Endodermal cell (in vitro differentiated cells): ENCODE data around the gene NOM1. TPM values are rescaled to one million over a fixed set of nuclear protein-coding genes. Genes with fewer than 3 reads are reported as not detected.
A peak's percentile ranks its signal among the peaks of the same experiment; 100 is the strongest.
"Not testable (repeated sequence)": the region's sequence is repeated elsewhere in the genome, so short reads cannot be mapped to it uniquely, and the experiment has no call there.

Experiments
- DNase-seq: peaks from one replicate; pipeline ENCODE4 v3.0.0-alpha.2; 2017
- H3K27ac ChIP-seq: 2 replicates; pipeline ENCODE4 v1.5.1; 2013; ENCODE audit warnings: mild to moderate bottlenecking, low read depth, low read length, moderate library complexity
- H3K27me3 ChIP-seq: 2 replicates; pipeline ENCODE4 v1.6.1; 2013; ENCODE audit warnings: mild to moderate bottlenecking, low read length, moderate library complexity; ENCODE audit not compliant: insufficient read depth, control insufficient read depth, poor library complexity, severe bottlenecking
- H3K36me3 ChIP-seq: 2 replicates; pipeline ENCODE4 v1.7.0; 2013; ENCODE audit warnings: mild to moderate bottlenecking, low read length, moderate library complexity; ENCODE audit not compliant: control insufficient read depth, insufficient read depth
- H3K4me1 ChIP-seq: one replicate; pipeline ENCODE4 v1.7.0; 2013; ENCODE audit warnings: low read length; ENCODE audit not compliant: control insufficient read depth, insufficient read depth
- H3K4me3 ChIP-seq: 2 replicates; pipeline ENCODE4 v1.5.1; 2013; ENCODE audit warnings: mild to moderate bottlenecking, low read length, moderate library complexity
- H3K9ac ChIP-seq: 2 replicates; pipeline ENCODE4 v1.6.1; 2013; ENCODE audit warnings: mild to moderate bottlenecking, low read length, moderate library complexity; ENCODE audit not compliant: poor library complexity, severe bottlenecking; ENCODE audit errors: extremely low read depth
- H3K9me3 ChIP-seq: 2 replicates; pipeline ENCODE4 v1.6.1; 2013; ENCODE audit warnings: mild to moderate bottlenecking, low read length, moderate library complexity; ENCODE audit not compliant: control insufficient read depth
- H3K27ac Mint-ChIP-seq: 2 replicates; pipeline ENCODE4 v1.8.0; 2020; ENCODE audit warnings: mixed read lengths
- H3K27me3 Mint-ChIP-seq: 2 replicates; pipeline ENCODE4 v1.8.0; 2021; ENCODE audit warnings: mild to moderate bottlenecking, mixed read lengths; ENCODE audit not compliant: insufficient read depth
- H3K36me3 Mint-ChIP-seq: 2 replicates; pipeline ENCODE4 v1.8.0; 2020; ENCODE audit warnings: low read depth, mixed read lengths
- H3K4me1 Mint-ChIP-seq: 2 replicates; pipeline ENCODE4 v1.8.0; 2020; ENCODE audit warnings: mixed read lengths
- H3K4me3 Mint-ChIP-seq: 2 replicates; pipeline ENCODE4 v1.8.0; 2020; ENCODE audit warnings: mild to moderate bottlenecking, moderate library complexity, mixed read lengths
- H3K9me3 Mint-ChIP-seq: 2 replicates; pipeline ENCODE4 v1.8.0; 2020; ENCODE audit warnings: mild to moderate bottlenecking, mixed read lengths
- WGBS, 2 experiments: methylation state at CpG; one replicate each; pipeline versions ENCODE4 v1.1.5 to v1.1.7; 2013; ENCODE audit warnings: missing lambda C conversion rate in 2 of 2, mixed read lengths in 1 of 2; ENCODE audit not compliant: insufficient coverage in 1 of 2, insufficient read length in 1 of 2; 5-methylcytosine and 5-hydroxymethylcytosine counted together
- long read RNA-seq, 4 experiments: library from polyadenylated mRNA in 2 of 4; library from RNA in 1 of 4; library from capped mRNA in 1 of 4; stranded (forward) in 3 of 4; unstranded in 1 of 4; transcript quantifications; one replicate each; pipeline ENCODE4 v2.0.0, GENCODE V29; 2020 to 2021; ENCODE audit warnings: inconsistent platforms in 1 of 4
- polyA plus RNA-seq, 2 experiments: library from polyadenylated mRNA; stranded (reverse); fragments of 50-300 nt; gene quantifications; one replicate each; pipeline ENCODE4 v1.2.3, GENCODE V29; 2013
- total RNA-seq, 2 donors: library from RNA; stranded (reverse); fragmentation: NEBNext Ultra II Directional in 1 of 2; extraction: Animal tissue kit (Norgen Biotek cat#: 25700) in 1 of 2; gene quantifications; 2 replicates in 1 of 2; 3 replicates in 1 of 2; pipeline ENCODE4 v1.2.1, GENCODE V29; 2021
- TF ChIP-seq, protein P1 (sequence below): fragments of 200-600 bp; sonication (generic); conservative IDR thresholded peaks from 2 replicates; pipeline ENCODE4 v1.5.0; 2021; ENCODE audit warnings: antibody characterized with exemption, mild to moderate bottlenecking

Gene NOM1, protein sequence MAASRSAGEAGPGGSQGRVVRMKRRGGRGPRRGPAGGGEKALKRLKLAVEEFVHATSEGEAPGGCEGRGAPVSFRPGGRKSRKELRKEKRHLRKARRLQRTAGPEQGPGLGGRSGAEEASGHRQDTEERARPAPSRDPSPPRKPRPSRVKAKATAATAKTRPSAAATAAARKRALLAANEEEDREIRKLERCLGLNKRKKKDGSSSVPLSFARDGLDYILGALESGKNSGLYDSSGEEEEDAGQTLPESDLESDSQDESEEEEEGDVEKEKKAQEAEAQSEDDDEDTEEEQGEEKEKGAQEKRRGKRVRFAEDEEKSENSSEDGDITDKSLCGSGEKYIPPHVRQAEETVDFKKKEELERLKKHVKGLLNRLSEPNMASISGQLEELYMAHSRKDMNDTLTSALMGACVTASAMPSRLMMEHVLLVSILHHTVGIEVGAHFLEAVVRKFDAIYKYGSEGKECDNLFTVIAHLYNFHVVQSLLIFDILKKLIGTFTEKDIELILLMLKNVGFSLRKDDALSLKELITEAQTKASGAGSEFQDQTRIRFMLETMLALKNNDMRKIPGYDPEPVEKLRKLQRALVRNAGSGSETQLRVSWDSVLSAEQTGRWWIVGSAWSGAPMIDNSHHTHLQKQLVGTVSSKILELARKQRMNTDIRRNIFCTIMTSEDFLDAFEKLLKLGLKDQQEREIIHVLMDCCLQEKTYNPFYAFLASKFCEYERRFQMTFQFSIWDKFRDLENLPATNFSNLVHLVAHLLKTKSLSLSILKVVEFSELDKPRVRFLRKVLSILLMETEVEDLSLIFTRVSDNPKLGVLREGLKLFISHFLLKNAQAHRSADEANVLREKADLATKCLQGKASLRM
- 10 to 100 TPM; 22.8 to 27.0 TPM for total RNA-seq
- 16.6 TPM for polyA plus RNA-seq (2013, experiment 1 of 2)
- polyA plus RNA-seq (2013, experiment 2 of 2): 16.3 TPM
- long read RNA-seq, experiment 1, full-length matches to known transcripts: 2 of 8 reads
- long read RNA-seq, experiment 1, partial matches to known transcripts: 3 of 8 reads
- long read RNA-seq, experiment 1, other reads (novel, unspliced or antisense): 3 of 8 reads
- long read RNA-seq, experiment 2, full-length matches to known transcripts: 6 of 15 reads
- long read RNA-seq, experiment 2, partial matches to known transcripts: 3 of 15 reads
- long read RNA-seq, experiment 2, other reads (novel, unspliced or antisense): 6 of 15 reads
- long read RNA-seq, experiment 3, full-length matches to known transcripts: 29 of 47 reads
- long read RNA-seq, experiment 3, partial matches to known transcripts: 8 of 47 reads
- long read RNA-seq, experiment 3, other reads (novel, unspliced or antisense): 10 of 47 reads
- long read RNA-seq, experiment 4, full-length matches to known transcripts: 1 of 2 reads
- long read RNA-seq, experiment 4, partial matches to known transcripts: 1 of 2 reads
- long read RNA-seq, experiment 4, other reads (novel, unspliced or antisense): 0 of 2 reads

DNA sequence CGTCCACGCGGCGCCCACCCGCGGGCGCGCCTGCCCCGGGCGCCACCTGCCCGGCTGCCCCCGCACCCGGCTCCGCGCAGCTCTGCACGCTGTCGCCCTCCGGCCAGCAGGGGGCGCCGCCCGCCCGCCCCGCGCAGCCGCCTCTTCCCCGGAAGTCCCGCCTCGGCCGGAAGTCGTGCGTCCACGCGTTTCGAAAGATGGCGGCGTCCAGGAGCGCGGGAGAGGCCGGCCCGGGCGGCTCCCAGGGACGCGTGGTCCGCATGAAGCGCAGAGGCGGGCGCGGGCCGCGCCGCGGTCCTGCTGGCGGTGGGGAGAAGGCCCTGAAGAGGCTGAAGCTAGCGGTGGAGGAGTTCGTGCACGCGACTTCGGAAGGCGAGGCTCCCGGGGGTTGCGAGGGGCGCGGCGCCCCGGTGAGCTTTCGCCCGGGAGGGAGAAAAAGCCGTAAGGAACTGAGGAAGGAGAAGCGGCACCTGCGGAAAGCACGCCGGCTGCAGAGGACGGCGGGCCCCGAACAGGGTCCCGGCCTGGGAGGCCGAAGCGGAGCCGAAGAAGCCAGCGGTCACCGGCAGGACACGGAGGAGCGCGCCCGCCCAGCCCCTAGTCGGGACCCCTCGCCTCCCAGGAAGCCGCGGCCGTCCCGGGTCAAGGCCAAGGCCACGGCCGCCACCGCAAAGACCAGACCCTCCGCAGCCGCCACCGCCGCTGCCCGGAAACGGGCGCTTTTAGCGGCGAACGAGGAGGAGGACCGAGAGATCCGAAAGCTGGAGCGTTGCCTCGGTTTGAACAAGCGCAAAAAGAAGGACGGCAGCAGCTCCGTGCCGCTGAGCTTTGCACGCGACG, at the start of gene NOM1:
Gene NOM1, plus strand, starts transcription at position 172 of the 840 bp plus-strand sequence. Its CDS starts 26 bp downstream, at position 198.
- H3K4me3 ChIP-seq: peak within 1 kb of the TSS; percentile 82
- Mint-ChIP-seq H3K4me1 (peaks cover 18% of the 10 kb centered on the region), H3K36me3 (peaks cover 28% of the 10 kb centered on the region), H3K9me3 (peaks cover 3% of the 10 kb centered on the region), H3K4me3 (peak within 1 kb of the TSS; percentile 81), H3K27me3 (peaks cover 18% of the 10 kb centered on the region), H3K27ac (peak within 1 kb of the TSS; percentile 80)
- H3K27me3 ChIP-seq: no peaks in the 10 kb centered on the region
- no peaks in the 10 kb centered on the region for H3K4me1 ChIP-seq
- H3K9ac ChIP-seq: peak within 1 kb of the TSS; percentile 62
- peak; percentile 95 for DNase-seq
- peaks cover 27% of the 10 kb centered on the region for H3K36me3 ChIP-seq
- H3K9me3 ChIP-seq: no peaks in the 10 kb centered on the region
- H3K27ac ChIP-seq: no peak within 1 kb of the TSS
- TF ChIP-seq, protein P1, sequence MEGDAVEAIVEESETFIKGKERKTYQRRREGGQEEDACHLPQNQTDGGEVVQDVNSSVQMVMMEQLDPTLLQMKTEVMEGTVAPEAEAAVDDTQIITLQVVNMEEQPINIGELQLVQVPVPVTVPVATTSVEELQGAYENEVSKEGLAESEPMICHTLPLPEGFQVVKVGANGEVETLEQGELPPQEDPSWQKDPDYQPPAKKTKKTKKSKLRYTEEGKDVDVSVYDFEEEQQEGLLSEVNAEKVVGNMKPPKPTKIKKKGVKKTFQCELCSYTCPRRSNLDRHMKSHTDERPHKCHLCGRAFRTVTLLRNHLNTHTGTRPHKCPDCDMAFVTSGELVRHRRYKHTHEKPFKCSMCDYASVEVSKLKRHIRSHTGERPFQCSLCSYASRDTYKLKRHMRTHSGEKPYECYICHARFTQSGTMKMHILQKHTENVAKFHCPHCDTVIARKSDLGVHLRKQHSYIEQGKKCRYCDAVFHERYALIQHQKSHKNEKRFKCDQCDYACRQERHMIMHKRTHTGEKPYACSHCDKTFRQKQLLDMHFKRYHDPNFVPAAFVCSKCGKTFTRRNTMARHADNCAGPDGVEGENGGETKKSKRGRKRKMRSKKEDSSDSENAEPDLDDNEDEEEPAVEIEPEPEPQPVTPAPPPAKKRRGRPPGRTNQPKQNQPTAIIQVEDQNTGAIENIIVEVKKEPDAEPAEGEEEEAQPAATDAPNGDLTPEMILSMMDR: peak; percentile 84
- WGBS, 2 experiments: 0% methylated on average over 46 to 115 of the region's 115 CpGs

DNA sequence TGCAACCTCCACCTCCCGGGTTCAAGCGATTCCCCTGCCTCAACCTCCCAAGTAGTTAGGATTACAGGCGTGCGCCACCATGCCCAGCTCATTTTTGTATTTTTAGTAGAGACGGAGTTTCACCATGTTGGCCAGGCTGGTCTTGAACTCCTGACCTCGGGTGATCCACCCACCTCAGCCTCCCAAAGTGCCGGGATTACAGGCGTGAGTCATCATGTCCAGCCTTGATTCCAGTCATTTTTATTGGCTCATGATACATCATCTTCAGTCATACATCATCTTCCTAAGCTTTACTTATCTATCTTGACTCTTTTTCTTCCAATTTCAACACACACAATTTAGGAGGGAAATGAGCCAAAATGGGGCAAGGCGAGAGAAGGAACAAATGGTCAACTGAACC, 49.4 kb upstream of the NOM1 start:
- not testable (repeated sequence) for H3K36me3 ChIP-seq, H3K9me3 ChIP-seq, H3K27ac Mint-ChIP-seq, H3K36me3 Mint-ChIP-seq, H3K27me3 ChIP-seq, H3K9me3 Mint-ChIP-seq, H3K27ac ChIP-seq, H3K4me3 Mint-ChIP-seq, H3K4me1 ChIP-seq, H3K4me1 Mint-ChIP-seq, DNase-seq, H3K9ac ChIP-seq, H3K4me3 ChIP-seq
- peaks cover 12% of the 10 kb centered on the region for H3K27me3 Mint-ChIP-seq
- WGBS, 2 experiments: 83 to 89% methylated on average over 9 of the region's 9 CpGs

DNA sequence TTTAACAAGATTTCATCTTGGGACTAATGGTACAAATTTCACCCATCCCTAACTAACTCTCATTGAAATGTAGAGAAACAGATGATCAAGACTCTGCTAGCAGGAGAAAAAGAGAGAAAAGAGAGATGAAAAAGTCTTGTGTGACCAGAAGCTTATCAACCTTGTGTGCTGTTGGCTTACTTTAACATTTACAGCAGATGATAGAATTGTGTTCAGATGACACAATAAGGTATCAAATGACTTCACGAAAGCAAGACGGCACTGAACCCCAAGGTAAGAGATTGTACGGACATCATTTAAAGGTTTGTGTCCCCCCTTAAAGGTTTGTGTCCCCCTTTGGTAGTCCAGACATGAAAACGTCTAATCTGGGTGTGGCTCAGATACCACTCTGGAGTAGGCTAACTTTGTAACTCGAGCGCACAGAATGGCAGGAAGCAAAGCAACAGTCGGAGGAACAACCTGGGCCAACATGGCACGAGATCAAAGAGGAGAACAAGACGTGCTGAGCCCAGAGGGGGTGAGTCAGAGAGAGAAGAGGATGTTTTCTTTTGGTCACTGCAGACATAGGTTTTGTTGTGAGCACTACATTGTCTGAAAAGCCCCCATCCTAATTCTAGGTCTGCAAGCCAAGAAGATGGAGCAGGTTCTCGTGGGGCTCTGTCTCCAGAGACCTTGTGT, 46.1 kb upstream of the NOM1 start:
- WGBS, 2 experiments: 82 to 84% methylated on average over 9 to 10 of the region's 10 CpGs

More for the DNA sequence above, 46.1 kb upstream of the NOM1 start:
- Histone ChIP-seq H3K36me3 (no peaks in the 10 kb centered on the region), H3K9ac (no peak overlapping the region), H3K9me3 (no peaks in the 10 kb centered on the region), H3K4me1 (no peaks in the 10 kb centered on the region), H3K27me3 (no peaks in the 10 kb centered on the region), H3K4me3 (no peak overlapping the region), H3K27ac (no peak overlapping the region)
- no peak overlapping the region for H3K4me3 Mint-ChIP-seq
- H3K27me3 Mint-ChIP-seq: peaks cover 9% of the 10 kb centered on the region
- H3K27ac Mint-ChIP-seq: no peak overlapping the region
- H3K9me3 Mint-ChIP-seq: no peaks in the 10 kb centered on the region
- H3K36me3 Mint-ChIP-seq: no peaks in the 10 kb centered on the region
- no peak for DNase-seq
- no peaks in the 10 kb centered on the region for H3K4me1 Mint-ChIP-seq
- TF ChIP-seq, protein P1: no peak
